ENCODE measurements around the gene NRBF2. TPM values are rescaled to one million over a fixed set of nuclear protein-coding genes. Genes with fewer than 3 reads are reported as not detected.

The NRBF2 gene
- total and polyA plus RNA-seq, 2 experiments from 2014 or later: 22.9 to 38.3 TPM

- Mint-ChIP-seq H3K27ac (peak overlapping the region; percentile 47; the same call in 1 of the 2 replicates), H3K36me3 (ENCODE audit: low read depth) (peaks cover 17% of the 10 kb centered on the region), H3K4me3 (no peak overlapping the region), H3K4me1 (peaks cover 11% of the 10 kb centered on the region), H3K9me3 (no peaks in the 10 kb centered on the region), H3K27me3 (ENCODE audit: insufficient read depth, low read depth, poor library complexity) (peaks cover 4% of the 10 kb centered on the region)
- Histone ChIP-seq H3K4me2 (no peak overlapping the region), H3K4me3 (no peak overlapping the region), H3K36me3 (ENCODE audit: insufficient read depth) (no peaks in the 10 kb centered on the region), H3K27ac (ENCODE audit: low read depth) (no peak overlapping the region), H3K79me2 (replicated peaks; ENCODE audit: insufficient read depth) (peaks cover 96% of the 10 kb centered on the region), H3K27me3 (ENCODE audit: insufficient read depth) (no peaks in the 10 kb centered on the region), H3K4me1 (ENCODE audit: insufficient read depth) (no peaks in the 10 kb centered on the region), H2AFZ (no peak overlapping the region), H3F3A (replicated peaks; ENCODE audit: low read depth) (no peaks in the 10 kb centered on the region), H3K9me2 (ENCODE audit: insufficient read depth) (no peaks in the 10 kb centered on the region), H4K20me1 (replicated peaks; ENCODE audit: insufficient read depth) (peaks cover 20% of the 10 kb centered on the region)
- no peak for DNase-seq (ENCODE audit: low spot score)
- TF ChIP-seq NANOG (IDR thresholded peaks at IDR 0.05; ENCODE audit: borderline replicate concordance) (no peak), ZNF114 (CRISPR knock-in tag; IDR thresholded peaks at IDR 0.05) (no peak), REST (IDR thresholded peaks at IDR 0.05; ENCODE audit: unreplicated experiment) (no peak), EZH2 (IDR thresholded peaks at IDR 0.05; ENCODE audit: low read depth, unreplicated experiment) (no peak), ETS1 (IDR thresholded peaks at IDR 0.05) (no peak), EZH2phosphoT487 (IDR thresholded peaks at IDR 0.05; ENCODE audit: unreplicated experiment) (no peak), CREB1 (CRISPR knock-in tag; IDR thresholded peaks at IDR 0.05; ENCODE audit: low read depth) (no peak), CTCF (conservative IDR thresholded peaks at IDR 0.05; ENCODE audit: low read depth in 2 of 2) (no peak), ZNF331 (CRISPR knock-in tag; IDR thresholded peaks at IDR 0.05; ENCODE audit: low read depth) (no peak)
- no peak for ATAC-seq
Observed at GRCh38 chr10:63143987-63144386, 10.9 kb downstream of the NRBF2 start.

- no peak overlapping the region for H3K4me3 Mint-ChIP-seq
- H3K4me2 ChIP-seq: no peak overlapping the region
- peaks cover 19% of the 10 kb centered on the region for H4K20me1 ChIP-seq (replicated peaks; ENCODE audit: insufficient read depth)
- no peak overlapping the region for H3K27ac ChIP-seq (ENCODE audit: low read depth)
- H3K27ac Mint-ChIP-seq: no peak overlapping the region; the same call in 1 of the 2 replicates
- no peaks in the 10 kb centered on the region for H3K9me2 ChIP-seq (ENCODE audit: insufficient read depth)
- H3F3A ChIP-seq (replicated peaks; ENCODE audit: low read depth): no peaks in the 10 kb centered on the region
- peaks cover 93% of the 10 kb centered on the region for H3K79me2 ChIP-seq (replicated peaks; ENCODE audit: insufficient read depth)
- no peak overlapping the region for H3K4me3 ChIP-seq
- no peak for DNase-seq (ENCODE audit: low spot score)
- H2AFZ ChIP-seq: no peak overlapping the region
- peaks cover 21% of the 10 kb centered on the region for H3K36me3 Mint-ChIP-seq (ENCODE audit: low read depth)
- H3K27me3 ChIP-seq (ENCODE audit: insufficient read depth): no peaks in the 10 kb centered on the region
- no peaks in the 10 kb centered on the region; the same call in 1 of the 2 replicates for H3K36me3 ChIP-seq (ENCODE audit: insufficient read depth)
- peak; percentile 34; the same call in 1 of the 3 replicates for ATAC-seq
- H3K9me3 Mint-ChIP-seq: no peaks in the 10 kb centered on the region
- no peaks in the 10 kb centered on the region for H3K4me1 ChIP-seq (ENCODE audit: insufficient read depth)
- H3K4me1 Mint-ChIP-seq: peaks cover 11% of the 10 kb centered on the region
- peaks cover 4% of the 10 kb centered on the region for H3K27me3 Mint-ChIP-seq (ENCODE audit: insufficient read depth, low read depth, poor library complexity)
- TF ChIP-seq ETS1 (IDR thresholded peaks at IDR 0.05) (no peak), ZNF114 (CRISPR knock-in tag; IDR thresholded peaks at IDR 0.05) (no peak), POLR2AphosphoS5 (IDR thresholded peaks at IDR 0.05; ENCODE audit: low read depth) (no peak), NANOG (IDR thresholded peaks at IDR 0.05; ENCODE audit: borderline replicate concordance) (no peak), CTCF (conservative IDR thresholded peaks at IDR 0.05; ENCODE audit: low read depth in 2 of 2) (no peak), REST (IDR thresholded peaks at IDR 0.05; ENCODE audit: unreplicated experiment) (no peak)
Observed at GRCh38 chr10:63145782-63146181, 12.7 kb downstream of the NRBF2 start.
